GM18520 (cell line): Measurements from ENCODE around the gene MCF2.
A peak's percentile ranks its signal among the peaks of the same experiment; 100 is the strongest.
"Not testable (repeated sequence)": the region's sequence is repeated elsewhere in the genome, so short reads cannot be mapped to it uniquely, and the experiment has no call there.

Source experiments
- ATAC-seq: cut with Tn5 transposase; IDR thresholded peaks from one replicate; pipeline ENCODE4 v1.9.1; 2021; ENCODE audit not compliant: unreplicated experiment

Gene MCF2, protein sequence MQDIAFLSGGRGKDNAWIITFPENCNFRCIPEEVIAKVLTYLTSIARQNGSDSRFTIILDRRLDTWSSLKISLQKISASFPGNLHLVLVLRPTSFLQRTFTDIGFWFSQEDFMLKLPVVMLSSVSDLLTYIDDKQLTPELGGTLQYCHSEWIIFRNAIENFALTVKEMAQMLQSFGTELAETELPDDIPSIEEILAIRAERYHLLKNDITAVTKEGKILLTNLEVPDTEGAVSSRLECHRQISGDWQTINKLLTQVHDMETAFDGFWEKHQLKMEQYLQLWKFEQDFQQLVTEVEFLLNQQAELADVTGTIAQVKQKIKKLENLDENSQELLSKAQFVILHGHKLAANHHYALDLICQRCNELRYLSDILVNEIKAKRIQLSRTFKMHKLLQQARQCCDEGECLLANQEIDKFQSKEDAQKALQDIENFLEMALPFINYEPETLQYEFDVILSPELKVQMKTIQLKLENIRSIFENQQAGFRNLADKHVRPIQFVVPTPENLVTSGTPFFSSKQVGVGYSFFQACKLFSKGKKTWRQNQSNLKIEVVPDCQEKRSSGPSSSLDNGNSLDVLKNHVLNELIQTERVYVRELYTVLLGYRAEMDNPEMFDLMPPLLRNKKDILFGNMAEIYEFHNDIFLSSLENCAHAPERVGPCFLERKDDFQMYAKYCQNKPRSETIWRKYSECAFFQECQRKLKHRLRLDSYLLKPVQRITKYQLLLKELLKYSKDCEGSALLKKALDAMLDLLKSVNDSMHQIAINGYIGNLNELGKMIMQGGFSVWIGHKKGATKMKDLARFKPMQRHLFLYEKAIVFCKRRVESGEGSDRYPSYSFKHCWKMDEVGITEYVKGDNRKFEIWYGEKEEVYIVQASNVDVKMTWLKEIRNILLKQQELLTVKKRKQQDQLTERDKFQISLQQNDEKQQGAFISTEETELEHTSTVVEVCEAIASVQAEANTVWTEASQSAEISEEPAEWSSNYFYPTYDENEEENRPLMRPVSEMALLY

GRCh38 chrX:139708067-139708466 lies at the start of gene MCF2:
MCF2 (minus strand) TSS chrX:139708167; CDS start chrX:139651744, 56,423 bp downstream.
- no peak for ATAC-seq

DNA sequence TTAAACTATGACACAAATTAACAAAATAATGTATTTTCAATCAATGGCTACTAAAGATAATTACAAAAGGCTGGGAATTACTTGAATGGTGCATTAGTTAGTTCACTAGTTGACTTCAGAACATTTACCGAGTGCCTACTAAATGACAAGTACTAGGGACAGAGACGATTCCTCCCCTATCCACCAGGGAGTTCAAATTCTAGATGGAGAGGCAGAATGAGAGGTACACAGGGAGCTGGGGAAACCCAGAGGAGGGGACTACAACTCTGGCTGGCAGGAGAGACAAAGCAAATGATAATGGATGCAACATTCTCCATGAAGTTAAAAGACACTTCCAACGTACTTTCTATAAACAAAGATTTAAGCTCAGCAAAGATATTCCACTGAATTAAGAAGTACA lies 43.1 kb upstream of the MCF2 start:
- no peak for ATAC-seq

GRCh38 chrX:139750390-139750789 lies 42.4 kb upstream of the MCF2 start:
- ATAC-seq: no peak

- ATAC-seq: peak; percentile 96
Measured at GRCh38 chrX:139739138-139739537, 31.2 kb upstream of the MCF2 start.

GRCh38 chrX:139738581-139738980 lies 30.6 kb upstream of the MCF2 start:
- ATAC-seq: no peak

DNA sequence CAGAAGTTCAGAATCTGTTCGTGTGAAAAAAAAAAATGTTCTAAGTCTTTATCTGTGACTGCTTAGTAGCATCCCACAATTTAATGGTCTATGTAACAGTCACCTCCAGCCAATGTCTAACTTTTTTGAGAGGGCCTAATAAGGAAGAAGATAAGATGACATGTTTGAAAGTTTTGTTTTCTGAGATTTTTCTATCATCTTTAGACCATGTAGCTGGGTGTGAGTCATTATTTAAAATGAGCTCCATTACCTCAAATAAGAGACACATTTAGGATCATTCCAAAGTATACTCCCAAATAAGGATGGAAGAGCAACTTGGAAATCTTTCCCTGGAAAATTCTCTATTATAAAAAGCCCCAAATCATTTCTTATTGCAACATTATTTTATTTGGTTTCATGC lies 28.2 kb upstream of the MCF2 start:
- no peak for ATAC-seq

DNA sequence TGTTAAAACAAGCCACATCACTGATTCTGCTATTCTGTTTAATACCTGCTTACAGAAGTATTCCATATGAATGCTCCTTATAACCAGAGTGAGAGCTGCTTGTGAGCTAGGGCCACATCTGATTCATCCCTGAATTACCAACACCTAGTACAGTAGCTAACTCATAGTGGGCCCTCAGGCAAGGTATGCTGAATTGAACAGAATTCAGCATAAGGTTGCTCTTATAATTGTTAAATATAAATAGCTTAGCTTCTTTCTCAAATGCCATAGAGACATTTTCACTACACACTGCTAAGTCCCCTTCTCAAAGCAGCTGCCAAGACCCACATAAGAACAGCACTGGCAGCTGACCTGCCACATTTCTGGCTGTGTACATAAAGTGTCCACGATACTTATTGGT lies 27.0 kb upstream of the MCF2 start:
- no peak for ATAC-seq

- ATAC-seq: peak; percentile 87
Measured at GRCh38 chrX:139725720-139726119, 17.8 kb upstream of the MCF2 start.

DNA sequence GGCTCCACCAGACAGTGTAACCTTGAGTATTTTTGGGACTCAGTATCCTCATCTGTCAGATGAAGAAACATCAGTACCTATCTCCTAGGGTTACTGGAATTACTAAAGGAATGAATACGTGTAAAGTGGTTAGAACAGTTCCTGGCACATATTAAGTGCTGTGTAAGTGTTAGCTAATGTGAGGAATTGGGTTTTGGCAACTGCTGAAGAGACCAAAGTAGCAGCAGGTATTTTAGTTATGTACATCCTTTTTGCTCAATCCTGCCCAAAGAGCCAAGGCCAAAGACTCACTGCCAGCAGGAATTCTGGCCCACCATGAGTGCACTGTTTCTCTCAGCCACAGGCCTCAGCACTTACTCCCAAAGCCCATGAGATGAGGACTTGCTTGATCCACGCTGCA lies 16.7 kb upstream of the MCF2 start:
- ATAC-seq: no peak

GRCh38 chrX:139720979-139721378 lies 13.0 kb upstream of the MCF2 start:
- ATAC-seq: no peak

- no peak for ATAC-seq
Measured at GRCh38 chrX:139720136-139720535, 12.2 kb upstream of the MCF2 start.

- no peak for ATAC-seq
Measured at GRCh38 chrX:139702658-139703057, 5.3 kb downstream of the MCF2 start.

DNA sequence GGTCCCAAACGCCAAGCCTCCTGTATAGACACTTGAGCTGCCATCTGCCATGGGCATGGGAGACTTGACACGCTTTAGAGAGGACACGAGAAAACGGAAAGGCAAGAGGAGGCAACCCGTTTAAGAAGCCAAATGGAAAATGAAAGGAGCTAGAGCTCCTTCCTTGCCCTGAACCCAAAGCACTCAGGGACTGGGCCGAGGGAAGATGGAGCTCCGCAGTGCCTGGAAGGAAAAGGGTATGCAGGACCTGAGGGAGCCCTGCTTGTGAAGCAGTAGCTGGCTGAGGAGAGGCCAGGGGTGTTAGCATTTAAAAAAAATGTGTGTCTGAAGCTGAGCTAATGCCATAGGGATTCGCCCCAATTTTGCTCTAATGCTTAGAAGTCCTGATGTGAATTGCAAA lies 15.1 kb downstream of the MCF2 start:
- ATAC-seq: no peak

- no peak for ATAC-seq
Measured at GRCh38 chrX:139692506-139692849, 15.5 kb downstream of the MCF2 start.

DNA sequence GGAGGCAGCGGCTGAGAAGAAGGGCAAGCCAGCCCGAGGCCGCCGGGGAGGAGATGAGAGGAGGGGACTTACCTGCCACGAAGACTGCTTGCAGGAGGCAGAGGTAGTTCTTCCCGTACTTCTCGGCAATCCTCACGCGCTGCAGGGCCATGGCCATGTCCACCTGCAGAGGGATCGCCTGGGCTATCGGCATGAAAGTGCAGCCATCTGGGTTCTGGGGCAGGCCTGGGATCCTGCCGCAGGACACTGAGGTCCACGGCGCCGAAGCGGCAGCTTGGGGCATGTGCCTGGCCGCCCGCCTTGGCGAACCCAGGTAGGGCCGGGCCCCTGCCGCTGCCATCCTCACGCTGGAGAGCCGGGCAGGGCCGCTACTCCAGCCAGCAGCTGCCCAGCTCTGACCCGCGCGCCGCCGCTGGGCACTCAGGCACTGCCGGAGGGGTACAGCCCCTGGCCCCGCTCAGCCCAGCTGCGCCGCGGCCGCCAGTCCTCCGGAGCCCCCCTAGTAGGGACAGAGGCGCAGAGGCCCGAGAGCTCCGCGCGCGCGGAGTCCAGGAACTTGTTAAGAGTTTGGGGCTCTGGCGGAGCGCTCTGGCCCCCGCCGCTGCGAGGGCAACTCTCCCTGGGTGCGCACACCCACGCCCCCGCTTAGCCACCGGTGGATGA lies 16.0 kb downstream of the MCF2 start:
- no peak for ATAC-seq

GRCh38 chrX:139691493-139691842 lies 16.5 kb downstream of the MCF2 start:
- no peak for ATAC-seq

DNA sequence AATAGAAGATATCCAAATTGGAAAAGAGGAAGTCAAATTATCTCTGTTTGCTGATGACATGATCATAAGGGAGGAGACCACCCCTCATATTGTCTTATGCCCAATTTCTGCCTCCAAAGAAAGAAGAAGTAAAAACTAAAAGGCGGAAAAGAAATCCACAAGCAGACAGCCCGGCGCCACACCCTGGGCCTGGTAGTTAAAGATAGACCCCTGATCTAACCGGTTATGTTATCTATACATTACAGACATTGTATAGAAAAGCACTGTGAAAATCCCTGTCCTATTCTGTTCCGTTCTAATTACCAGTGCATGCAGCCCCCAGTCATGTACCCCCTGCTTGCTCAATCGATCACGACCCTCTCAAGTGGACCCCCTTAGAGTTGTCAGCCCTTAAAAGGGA lies 22.8 kb downstream of the MCF2 start:
- ATAC-seq: not testable (repeated sequence)

DNA sequence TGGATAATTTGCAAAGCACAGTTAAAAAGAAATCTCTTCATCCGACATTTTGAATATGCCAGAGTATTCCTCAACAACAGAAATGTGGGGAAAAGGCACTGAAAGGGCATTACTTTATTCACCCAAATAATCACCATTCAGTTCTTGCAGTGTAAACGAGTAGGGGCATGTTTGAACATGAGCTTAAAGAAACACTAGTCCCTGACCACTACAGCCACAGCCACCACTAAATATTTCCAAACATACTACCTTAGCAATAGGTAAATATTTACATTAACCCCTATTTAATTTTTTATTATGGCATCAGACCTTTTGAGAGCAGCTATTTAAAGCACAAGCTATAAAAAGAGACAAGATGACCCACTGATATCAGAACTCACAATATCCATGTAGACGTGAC lies 27.6 kb downstream of the MCF2 start:
- no peak for ATAC-seq

- peak; percentile 67 for ATAC-seq
Measured at GRCh38 chrX:139647597-139647996, 60.4 kb downstream of the MCF2 start.

DNA sequence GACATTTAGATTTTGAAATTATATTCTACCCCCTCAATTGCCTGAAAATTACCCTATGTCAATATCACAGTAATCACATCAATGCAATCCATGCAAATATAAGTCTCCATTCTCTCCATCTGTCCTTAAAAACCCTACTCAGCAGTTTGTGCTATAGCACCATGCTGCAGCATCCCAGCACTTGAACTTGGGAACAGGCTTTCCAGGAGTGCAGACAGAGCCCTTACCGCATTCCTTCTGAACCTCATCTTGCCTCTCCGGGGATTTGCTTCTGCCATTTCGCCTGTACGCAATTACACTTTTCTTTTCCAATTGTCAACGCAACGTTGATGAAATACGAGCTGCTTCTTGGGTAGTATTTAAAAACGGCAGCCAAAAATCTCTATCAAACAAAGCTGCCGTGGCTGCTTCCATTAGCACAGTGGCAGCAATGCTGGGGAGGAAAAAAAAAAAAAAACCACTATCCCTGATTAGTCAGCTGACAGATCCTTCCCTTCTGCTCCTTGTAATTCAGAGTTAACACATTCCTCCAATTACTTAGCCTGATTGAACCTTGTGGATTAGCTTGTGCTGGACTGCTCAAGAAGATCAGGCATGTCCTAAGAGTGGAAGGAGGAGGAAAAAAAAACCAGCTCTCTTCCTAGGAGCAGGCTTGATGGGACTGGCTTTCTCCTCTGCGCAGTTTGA lies 65.6 kb downstream of the MCF2 start:
- ATAC-seq: no peak

GRCh38 chrX:139640259-139640658 lies 67.7 kb downstream of the MCF2 start:
- no peak for ATAC-seq
